Prostate gland (tissue), 2 donors: ENCODE results near the gene ABCB11. TPM values are rescaled to one million over a fixed set of nuclear protein-coding genes. Genes with fewer than 3 reads are reported as not detected.
"Not testable (repeated sequence)": the region's sequence is repeated elsewhere in the genome, so short reads cannot be mapped to it uniquely, and the experiment has no call there.

Experiments
- DNase-seq: peaks from one replicate; pipeline ENCODE4 v3.0.0-alpha.2; 2019; ENCODE audit warnings: low spot score
- H3K27ac ChIP-seq, 2 donors: fragments of 200-600 bp; sonication (generic); 2 replicates each; pipeline ENCODE4 v1.5.1; 2017 to 2019
- H3K27me3 ChIP-seq: fragments of 200-600 bp; sonication (generic); replicated peaks from 2 replicates; pipeline ENCODE4 v1.5.1; 2019; ENCODE audit not compliant: insufficient read depth
- H3K36me3 ChIP-seq, 2 donors: fragments of 200-600 bp; sonication (generic); 1 replicate in 1 of 2; 2 replicates in 1 of 2; pipeline versions ENCODE4 v1.5.1 to v1.8.1; 2017 to 2019
- H3K4me1 ChIP-seq: fragments of 200-600 bp; sonication (generic); replicated peaks from 2 replicates; pipeline ENCODE4 v1.5.1; 2019
- H3K4me3 ChIP-seq, 2 donors: fragments of 200-600 bp; sonication (generic); 2 replicates each; pipeline ENCODE4 v1.5.1; 2017 to 2019
- H3K9me3 ChIP-seq: fragments of 200-600 bp; sonication (generic); 2 replicates; pipeline ENCODE4 v1.5.1; 2017
- POLR2A ChIP-seq: fragments of 450-650 bp; IDR thresholded peaks from one replicate; pipeline ENCODE4 v1.6.1; 2016; ENCODE audit warnings: antibody characterized with exemption, mild to moderate bottlenecking
- POLR2AphosphoS5 ChIP-seq: sonication (generic); formaldehyde crosslinking; IDR thresholded peaks from one replicate; pipeline ENCODE4 v1.6.1; 2017; ENCODE audit warnings: antibody characterized with exemption
- WGBS: methylation state at CpG from one replicate; pipeline ENCODE4 v1.1.5; 2018; 5-methylcytosine and 5-hydroxymethylcytosine counted together
- intact Hi-C: fragments of 100-400 bp; cut with DNase I; formaldehyde crosslinking; loops from one replicate; pipeline ENCODE4 v1.14.2; 2022
- total RNA-seq, 2 donors: library from RNA; depleted of rRNA; stranded (reverse); fragments of >200 nt; gene quantifications; one replicate each; pipeline ENCODE4 v1.1.0, GENCODE V29; 2016
- TF ChIP-seq, protein P1 (sequence below), 4 experiments: fragments of 200-600 bp in 2 of 4; fragments of 450-650 bp in 2 of 4; sonication (generic) in 2 of 4; IDR thresholded peaks; 1 replicate in 3 of 4; 2 replicates in 1 of 4; pipeline ENCODE4 v1.5.1; 2016 to 2019; ENCODE audit warnings: antibody characterized with exemption in 4 of 4, mild to moderate bottlenecking in 2 of 4, moderate library complexity in 2 of 4

Gene ABCB11
- total RNA-seq, 2 donors from 2014 or later, result 1.2 TPM; not detected in 1

DNA sequence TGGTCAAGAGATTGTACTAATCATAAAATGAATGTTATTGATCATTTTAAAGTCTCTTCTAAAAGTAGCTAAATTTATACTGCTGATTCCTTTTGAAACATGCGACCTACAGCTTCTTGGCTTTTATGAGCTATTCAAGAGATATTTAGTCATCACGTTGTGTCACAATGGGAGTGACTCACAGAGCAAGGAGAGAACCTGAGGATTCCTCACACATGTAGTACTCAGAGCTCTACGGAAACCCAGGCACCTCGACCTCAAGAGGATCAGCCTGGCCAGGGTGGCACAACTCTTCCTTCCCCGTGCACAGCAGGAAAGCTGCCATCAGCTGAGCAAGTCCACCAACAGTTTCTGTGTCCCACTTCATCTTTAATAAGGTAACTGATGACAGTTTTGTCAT is 38.2 kb upstream of the ABCB11 start, which contains the start of gene DHRS9:
Gene DHRS9 (plus strand): TSS at position 223 of the 400 bp plus-strand sequence. CDS start 12,019 bp downstream, outside the sequence.
- no peaks in the 10 kb centered on the region for H3K27me3 ChIP-seq
- H3K4me1 ChIP-seq, result no peaks in the 10 kb centered on the region
- no peaks in the 10 kb centered on the region for H3K9me3 ChIP-seq
- H3K36me3 ChIP-seq, result no peaks in the 10 kb centered on the region
- WGBS, result 61% methylated on average over 5 of the region's 5 CpGs
- H3K4me3 ChIP-seq, result no peak within 1 kb of the TSS
- TF ChIP-seq POLR2A (no peak), POLR2AphosphoS5 (no peak)
- TF ChIP-seq, protein P1, sequence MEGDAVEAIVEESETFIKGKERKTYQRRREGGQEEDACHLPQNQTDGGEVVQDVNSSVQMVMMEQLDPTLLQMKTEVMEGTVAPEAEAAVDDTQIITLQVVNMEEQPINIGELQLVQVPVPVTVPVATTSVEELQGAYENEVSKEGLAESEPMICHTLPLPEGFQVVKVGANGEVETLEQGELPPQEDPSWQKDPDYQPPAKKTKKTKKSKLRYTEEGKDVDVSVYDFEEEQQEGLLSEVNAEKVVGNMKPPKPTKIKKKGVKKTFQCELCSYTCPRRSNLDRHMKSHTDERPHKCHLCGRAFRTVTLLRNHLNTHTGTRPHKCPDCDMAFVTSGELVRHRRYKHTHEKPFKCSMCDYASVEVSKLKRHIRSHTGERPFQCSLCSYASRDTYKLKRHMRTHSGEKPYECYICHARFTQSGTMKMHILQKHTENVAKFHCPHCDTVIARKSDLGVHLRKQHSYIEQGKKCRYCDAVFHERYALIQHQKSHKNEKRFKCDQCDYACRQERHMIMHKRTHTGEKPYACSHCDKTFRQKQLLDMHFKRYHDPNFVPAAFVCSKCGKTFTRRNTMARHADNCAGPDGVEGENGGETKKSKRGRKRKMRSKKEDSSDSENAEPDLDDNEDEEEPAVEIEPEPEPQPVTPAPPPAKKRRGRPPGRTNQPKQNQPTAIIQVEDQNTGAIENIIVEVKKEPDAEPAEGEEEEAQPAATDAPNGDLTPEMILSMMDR (IDR thresholded peaks at IDR 0.05), result no peak
- DNase-seq, result no peak
- no peak within 1 kb of the TSS for H3K27ac ChIP-seq
- intact Hi-C loops, result no loop called here

DNA sequence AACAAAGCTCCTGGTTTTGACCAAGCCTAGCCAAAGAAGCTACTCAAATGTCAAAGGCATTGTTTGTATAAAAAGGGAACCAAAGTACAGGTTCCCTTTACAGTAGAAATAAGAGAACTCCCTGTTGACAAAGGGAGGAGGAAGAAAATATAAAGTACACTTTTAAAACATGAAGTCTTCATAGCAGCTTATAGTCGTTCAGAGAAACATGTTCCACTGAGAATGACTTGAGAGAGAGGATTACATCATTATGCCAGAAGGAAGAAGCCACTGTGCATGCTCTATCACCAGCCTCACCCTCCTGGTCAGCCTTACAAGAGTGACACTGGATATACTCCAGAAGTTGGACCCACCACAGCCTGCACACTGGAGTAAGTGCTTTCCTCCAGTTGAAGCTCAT is 35.8 kb upstream of the ABCB11 start:
- H3K36me3 ChIP-seq, result no peaks in the 10 kb centered on the region
- TF ChIP-seq, protein P1 (IDR thresholded peaks at IDR 0.05), result no peak
- TF ChIP-seq POLR2A (no peak), POLR2AphosphoS5 (peak; percentile 14)
- H3K9me3 ChIP-seq, result no peaks in the 10 kb centered on the region
- WGBS, result 33% methylated on average over 1 of the region's 1 CpG
- no peaks in the 10 kb centered on the region for H3K27me3 ChIP-seq
- intact Hi-C loops, result no loop called here
- DNase-seq, result no peak
- H3K27ac ChIP-seq, result no peak overlapping the region
- no peak overlapping the region for H3K4me3 ChIP-seq
- no peaks in the 10 kb centered on the region for H3K4me1 ChIP-seq

DNA sequence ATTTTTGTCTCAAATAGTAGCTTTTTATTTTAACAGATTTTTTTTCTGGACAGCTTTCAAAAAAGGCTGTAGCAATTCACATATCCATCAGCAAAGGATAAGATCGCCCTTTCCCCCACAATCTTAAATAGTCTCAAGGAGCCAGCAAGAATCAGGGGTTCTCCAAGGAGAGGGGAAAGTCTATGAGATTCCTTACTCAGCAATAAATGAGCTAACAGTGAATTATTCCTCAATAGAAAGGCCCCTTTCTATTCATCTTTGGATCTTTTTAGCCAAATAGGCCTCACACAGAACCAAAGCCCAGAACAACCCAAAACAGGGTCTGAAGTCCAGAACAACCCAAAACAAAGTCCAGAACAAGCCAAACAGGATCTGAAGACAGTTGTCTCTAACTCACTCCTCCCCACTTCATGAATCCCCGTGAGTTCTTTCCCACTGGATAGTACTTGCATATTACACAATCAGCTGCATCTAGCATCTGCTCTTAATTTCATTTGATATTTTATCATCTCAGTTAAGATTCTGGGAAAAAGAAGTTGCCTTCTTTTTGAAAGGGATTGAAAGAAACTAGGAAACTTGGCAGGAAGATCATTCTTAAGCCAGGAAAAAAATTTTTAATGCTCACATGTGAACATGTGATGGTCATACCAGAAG is 34.9 kb upstream of the ABCB11 start:
- Histone ChIP-seq H3K4me1 (no peaks in the 10 kb centered on the region), H3K27me3 (no peaks in the 10 kb centered on the region), H3K4me3 (no peak overlapping the region), H3K9me3 (no peaks in the 10 kb centered on the region), H3K36me3 (no peaks in the 10 kb centered on the region), H3K27ac (no peak overlapping the region)
- TF ChIP-seq, protein P1 (IDR thresholded peaks at IDR 0.05), result no peak
- no peak for TF ChIP-seq POLR2A
- no peak for DNase-seq
- 84% methylated on average over 2 of the region's 2 CpGs for WGBS
- intact Hi-C loops, result no loop called here

GRCh38 chr2:169065422-169065821 is 34.3 kb upstream of the ABCB11 start:
- 28% methylated on average over 1 of the region's 1 CpG for WGBS
- no peak for DNase-seq
- intact Hi-C loops, result no loop called here

DNA sequence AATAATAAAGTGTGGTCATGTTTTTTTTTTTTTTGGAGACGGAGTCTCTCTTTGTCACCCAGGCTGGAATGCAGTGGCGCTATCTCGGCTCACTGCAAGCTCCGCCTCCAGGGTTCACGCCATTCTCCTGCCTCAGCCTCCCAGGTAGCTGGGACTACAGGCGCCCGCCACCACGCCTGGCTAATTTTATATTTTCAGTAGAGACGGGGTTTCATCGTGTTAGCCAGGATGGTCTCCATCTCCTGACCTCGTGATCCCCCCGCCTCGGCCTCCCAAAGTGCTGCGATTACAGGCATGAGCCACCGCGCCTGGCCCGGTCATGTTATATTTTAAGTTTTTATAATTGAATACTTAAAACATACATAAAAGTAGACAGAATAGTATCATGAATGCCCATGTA is 33.1 kb upstream of the ABCB11 start:
- H3K36me3 ChIP-seq, H3K27me3 ChIP-seq, H3K9me3 ChIP-seq, DNase-seq, intact Hi-C loops, H3K27ac ChIP-seq, H3K4me3 ChIP-seq, H3K4me1 ChIP-seq: not testable (repeated sequence)
- WGBS, result 97% methylated on average over 17 of the region's 17 CpGs

More at GRCh38 chr2:169065422-169065821, 34.3 kb upstream of the ABCB11 start:
- no peaks in the 10 kb centered on the region for H3K36me3 ChIP-seq
- H3K27ac ChIP-seq, result no peak overlapping the region
- TF ChIP-seq POLR2A (no peak), POLR2AphosphoS5 (no peak)
- TF ChIP-seq, protein P1 (IDR thresholded peaks at IDR 0.05), result no peak
- H3K9me3 ChIP-seq, result no peaks in the 10 kb centered on the region
- no peaks in the 10 kb centered on the region for H3K27me3 ChIP-seq
- H3K4me1 ChIP-seq, result no peaks in the 10 kb centered on the region
- no peak overlapping the region for H3K4me3 ChIP-seq

GRCh38 chr2:169054575-169054974 is 23.5 kb upstream of the ABCB11 start:
- H3K27ac ChIP-seq, DNase-seq, H3K4me3 ChIP-seq, H3K36me3 ChIP-seq, H3K4me1 ChIP-seq, intact Hi-C loops, H3K9me3 ChIP-seq, H3K27me3 ChIP-seq: not testable (repeated sequence)
- WGBS, result 86% methylated on average over 2 of the region's 2 CpGs
